ENCODE measurements around the gene RAD9A. TPM values are rescaled to one million over a fixed set of nuclear protein-coding genes. Genes with fewer than 3 reads are reported as not detected.
A peak's percentile ranks its signal among the peaks of the same experiment; 100 is the strongest.

The RAD9A gene
- total and polyA plus RNA-seq, 9 donors = 3.1 to 51.7 (median 20.3) TPM

GRCh38 chr11:67398661-67399563 lies 7.1 kb downstream of the RAD9A start:
- intact Hi-C loops (cut with DNase I) = loop anchor here in 2 of 4 donors (5.0 to 10.0 kb wide), 3 partner anchors 68 to 124 kb away; partner anchors contain the start of genes CDK2AP2 (in 1 of the 2), PITPNM1 (in 1 of the 2) and TMEM134 (in 1 of the 2)
- no peak overlapping the region for H3K27ac ChIP-seq
- H3K27me3 ChIP-seq = no peaks in the 10 kb centered on the region
- H3K9me3 ChIP-seq = no peaks in the 10 kb centered on the region
- WGBS, 3 donors = 75 to 80% (median 76%) methylated on average over 31 of the region's 31 CpGs
- no peaks in the 10 kb centered on the region for H3K36me3 ChIP-seq
- H3K4me3 ChIP-seq = no peak overlapping the region
- TF ChIP-seq POLR2A (IDR thresholded peaks at IDR 0.05) (no peak), CTCF (IDR thresholded peaks at IDR 0.05) (no peak)
- no peak for DNase-seq
- peaks cover 1% of the 10 kb centered on the region for H3K4me1 ChIP-seq (ENCODE audit: insufficient read depth)

GRCh38 chr11:67400251-67400941 lies 8.6 kb downstream of the RAD9A start:
- H3K4me1 ChIP-seq (ENCODE audit: insufficient read depth) = peaks cover 1% of the 10 kb centered on the region
- H3K27ac ChIP-seq = no peak overlapping the region
- H3K9me3 ChIP-seq = no peaks in the 10 kb centered on the region

GRCh38 chr11:67400942-67401494 lies 9.2 kb downstream of the RAD9A start:
- Histone ChIP-seq H3K27ac (peak overlapping the region; percentile 19 to 86), H3K27me3 (no peaks in the 10 kb centered on the region), H3K4me1 (ENCODE audit: insufficient read depth) (peaks cover 1% of the 10 kb centered on the region), H3K36me3 (no peaks in the 10 kb centered on the region), H3K4me3 (peak overlapping the region; percentile 91), H3K9me3 (no peaks in the 10 kb centered on the region)
- no peak for DNase-seq
- intact Hi-C loops (cut with DNase I) = loop anchor here in 2 of 4 donors (1.0 to 10.0 kb wide), 3 partner anchors 42 to 106 kb away; partner anchors contain the start of genes CDK2AP2 (in 1 of the 2), CORO1B (in 1 of the 2) and PITPNM1 (in 1 of the 2)
- WGBS, 3 donors = 2 to 4% (median 2%) methylated on average over 24 to 27 of the region's 27 CpGs
- TF ChIP-seq CTCF (IDR thresholded peaks at IDR 0.05) = no peak
- TF ChIP-seq POLR2A (IDR thresholded peaks at IDR 0.05) = no peak
- TF ChIP-seq EP300 (IDR thresholded peaks at IDR 0.05) = no peak

More at GRCh38 chr11:67400251-67400941, 8.6 kb downstream of the RAD9A start:
- intact Hi-C loops (cut with DNase I) = loop anchor here in 2 of 4 donors (2.0 to 10.0 kb wide), 2 partner anchors 104 to 106 kb away; partner anchors contain the start of genes CDK2AP2 (in 1 of the 2) and PITPNM1 (in 1 of the 2)
- DNase-seq = no peak
- 28 to 34% (median 32%) methylated on average over 23 of the region's 23 CpGs for WGBS, 3 donors
- no peak for TF ChIP-seq POLR2A (IDR thresholded peaks at IDR 0.05)
- no peak for TF ChIP-seq CTCF (IDR thresholded peaks at IDR 0.05)
- TF ChIP-seq EP300 (IDR thresholded peaks at IDR 0.05) = no peak
- H3K4me3 ChIP-seq = peak overlapping the region; percentile 91
- no peaks in the 10 kb centered on the region for H3K27me3 ChIP-seq
- H3K36me3 ChIP-seq = no peaks in the 10 kb centered on the region

Data from ovary (tissue), 9 donors.